Measurements from ENCODE around the gene CDYL.
"Not testable (repeated sequence)": the region's sequence is repeated elsewhere in the genome, so short reads cannot be mapped to it uniquely, and the experiment has no call there.

The CDYL gene

GRCh38 chr6:5004373-5005037, 228.3 kb downstream of the CDYL start:
- Histone ChIP-seq H3K9ac (ENCODE audit: low read depth, low read length) (peak overlapping the region; percentile 92), H3K4me1 (ENCODE audit: insufficient read depth, low read length) (no peaks in the 10 kb centered on the region; the same call in 1 of the 2 replicates), H3K9me3 (ENCODE audit: control insufficient read depth, insufficient read depth, low read length) (0 out of 2 replicates have a peak, but pooled peaks cover 3% of the 10 kb centered on the region), H3K36me3 (ENCODE audit: insufficient read depth, low read length) (no peaks in the 10 kb centered on the region; the same call in 1 of the 2 replicates)

GRCh38 chr6:5005038-5005433, 228.8 kb downstream of the CDYL start:
- not testable (repeated sequence) for H3K9me3 ChIP-seq (ENCODE audit: control insufficient read depth, insufficient read depth, low read length); H3K36me3 ChIP-seq (ENCODE audit: insufficient read depth, low read length); H3K4me1 ChIP-seq (ENCODE audit: insufficient read depth, low read length); H3K9ac ChIP-seq (ENCODE audit: low read depth, low read length)
